CD14-positive monocyte (primary cell): ENCODE measurements around the gene CENPQ. TPM values are rescaled to one million over a fixed set of nuclear protein-coding genes. Genes with fewer than 3 reads are reported as not detected.

Experiments used
- DNase-seq, 3 donors: peaks; one replicate each; pipeline ENCODE4 v3.0.0-alpha.2; 2011 to 2022
- H2AFZ ChIP-seq: 2 replicates; pipeline ENCODE4 v1.6.0; 2012; ENCODE audit warnings: mild to moderate bottlenecking, low read depth, low read length, inconsistent platforms; ENCODE audit not compliant: insufficient read depth, poor library complexity, severe bottlenecking
- H3K27ac ChIP-seq, 2 donors: 1 replicate in 1 of 2; 2 replicates in 1 of 2; pipeline ENCODE4 v1.5.1; 2012 to 2013; ENCODE audit warnings: low read length in 2 of 2, control low read depth in 1 of 2, inconsistent platforms in 1 of 2, low read depth in 1 of 2, mild to moderate bottlenecking in 1 of 2
- H3K27me3 ChIP-seq, 2 donors: one replicate each; pipeline versions ENCODE4 v1.6.0 to v1.6.1; 2011 to 2013; ENCODE audit warnings: low read length in 2 of 2; ENCODE audit not compliant: control insufficient read depth in 2 of 2, insufficient read depth in 2 of 2
- H3K36me3 ChIP-seq, 2 donors: replicated peaks in 1 of 2; 1 replicate in 1 of 2; 2 replicates in 1 of 2; pipeline versions ENCODE4 v1.5.1 to v1.6.1; 2012 to 2013; ENCODE audit warnings: low read length in 2 of 2, control low read depth in 1 of 2, inconsistent platforms in 1 of 2, mild to moderate bottlenecking in 1 of 2; ENCODE audit not compliant: insufficient read depth in 2 of 2, control insufficient read depth in 1 of 2
- H3K4me1 ChIP-seq, 2 donors: 1 replicate in 1 of 2; 2 replicates in 1 of 2; pipeline versions ENCODE4 v1.5.1 to v1.6.1; 2012 to 2013; ENCODE audit warnings: low read length in 2 of 2, control low read depth in 1 of 2, inconsistent platforms in 1 of 2, mild to moderate bottlenecking in 1 of 2, moderate library complexity in 1 of 2; ENCODE audit not compliant: insufficient read depth in 2 of 2, control insufficient read depth in 1 of 2
- H3K4me2 ChIP-seq: replicated peaks from 2 replicates; pipeline ENCODE3; 2012; ENCODE audit warnings: low read length, moderate library complexity, mild to moderate bottlenecking; ENCODE audit not compliant: poor library complexity, severe bottlenecking; ENCODE audit errors: extremely low read depth
- H3K4me3 ChIP-seq, 3 experiments: fragments of 200-600 bp in 1 of 3; sonication (generic) in 1 of 3; replicated peaks in 1 of 3; 1 replicate in 2 of 3; 2 replicates in 1 of 3; pipeline ENCODE4 v1.5.1; 2011 to 2013; ENCODE audit warnings: low read length in 3 of 3, mild to moderate bottlenecking in 3 of 3, control low read depth in 2 of 3, low read depth in 2 of 3, inconsistent platforms in 1 of 3, moderate library complexity in 1 of 3
- H3K79me2 ChIP-seq: 2 replicates; pipeline ENCODE4 v1.6.0; 2012; ENCODE audit warnings: mild to moderate bottlenecking, control low read depth, inconsistent platforms, low read length, moderate library complexity; ENCODE audit not compliant: insufficient read depth
- H3K9ac ChIP-seq: 2 replicates; pipeline ENCODE4 v1.6.0; 2017; ENCODE audit warnings: low read length, mild to moderate bottlenecking; ENCODE audit not compliant: insufficient read depth, poor library complexity, severe bottlenecking
- H3K9me3 ChIP-seq, 2 donors: replicated peaks in 1 of 2; 1 replicate in 1 of 2; 2 replicates in 1 of 2; pipeline versions ENCODE4 v1.5.1 to v1.6.1; 2012 to 2013; ENCODE audit warnings: low read length in 2 of 2, control low read depth in 1 of 2; ENCODE audit not compliant: control insufficient read depth in 1 of 2, insufficient read depth in 1 of 2
- H4K20me1 ChIP-seq: 2 replicates; pipeline ENCODE4 v1.6.0; 2012; ENCODE audit warnings: mild to moderate bottlenecking, low read length, control low read depth, moderate library complexity; ENCODE audit not compliant: insufficient read depth
- H3K27ac Mint-ChIP-seq, 7 donors: one replicate each; pipeline ENCODE4 v1.8.0; 2020; ENCODE audit warnings: mild to moderate bottlenecking in 7 of 7, mixed read lengths in 7 of 7, moderate library complexity in 6 of 7, inconsistent platforms in 2 of 7
- H3K27me3 Mint-ChIP-seq, 3 donors: one replicate each; pipeline ENCODE4 v1.8.0; 2021 to 2022; ENCODE audit warnings: low read depth in 3 of 3, mild to moderate bottlenecking in 3 of 3, mixed read lengths in 3 of 3, moderate library complexity in 3 of 3, inconsistent platforms in 1 of 3
- H3K36me3 Mint-ChIP-seq, 2 donors: one replicate each; pipeline ENCODE4 v1.8.0; 2020; ENCODE audit warnings: mixed read lengths in 2 of 2, inconsistent platforms in 1 of 2, mild to moderate bottlenecking in 1 of 2
- H3K4me1 Mint-ChIP-seq: one replicate; pipeline ENCODE4 v1.8.0; 2020; ENCODE audit warnings: mild to moderate bottlenecking, mixed read lengths
- H3K4me3 Mint-ChIP-seq, 2 donors: one replicate each; pipeline ENCODE4 v1.8.0; 2020; ENCODE audit warnings: mild to moderate bottlenecking in 2 of 2, mixed read lengths in 2 of 2, moderate library complexity in 1 of 2
- H3K9me3 Mint-ChIP-seq, 7 donors: one replicate each; pipeline ENCODE4 v1.8.0; 2020 to 2022; ENCODE audit warnings: mixed read lengths in 7 of 7, mild to moderate bottlenecking in 6 of 7, moderate library complexity in 6 of 7, inconsistent platforms in 2 of 7
- CTCF ChIP-seq: fragments of 200-600 bp; IDR thresholded peaks from one replicate; pipeline ENCODE4 v1.8.0; 2022; ENCODE audit warnings: antibody characterized with exemption, mild to moderate bottlenecking
- WGBS: methylation state at CpG from one replicate; pipeline ENCODE4 v1.1.5; 2013; ENCODE audit warnings: missing lambda C conversion rate; ENCODE audit not compliant: insufficient coverage; 5-methylcytosine and 5-hydroxymethylcytosine counted together
- intact Hi-C, 2 donors: fragments of 100-400 bp; cut with micrococcal nuclease; formaldehyde crosslinking; loops; one replicate each; pipeline versions ENCODE4 v1.15.0 to v1.15.1; 2023
- polyA plus RNA-seq, 3 donors: library from polyadenylated mRNA; depleted of rRNA in 1 of 3; unstranded in 2 of 3; stranded (reverse) in 1 of 3; fragments of 300-500 nt in 2 of 3; fragments of >200 nt in 1 of 3; fragmentation: Illumina TruSeq in 2 of 3; gene quantifications; 1 replicate in 2 of 3; 2 replicates in 1 of 3; pipeline ENCODE4 v1.2.3, GENCODE V29; 2012 to 2021

Gene CENPQ
- polyA plus RNA-seq, 3 donors, result 0.87 to 3.3 (median 3.0) TPM

GRCh38 chr6:49490633-49491032, 27.5 kb downstream of the CENPQ start:
- no peaks in the 10 kb centered on the region for H3K9me3 ChIP-seq
- Mint-ChIP-seq H3K36me3 (peaks cover 41 to 59% of the 10 kb centered on the region in 2 donors), H3K27ac (no peak overlapping the region), H3K27me3 (peaks cover 0 to 4% (median 0%) of the 10 kb centered on the region in 3 donors), H3K4me1 (no peaks in the 10 kb centered on the region), H3K9me3 (no peaks in the 10 kb centered on the region), H3K4me3 (no peak overlapping the region)
- H3K36me3 ChIP-seq, result peaks cover 23 to 62% of the 10 kb centered on the region in 2 donors
- H4K20me1 ChIP-seq, result no peaks in the 10 kb centered on the region
- no peaks in the 10 kb centered on the region for H3K4me1 ChIP-seq
- no peak overlapping the region for H3K4me3 ChIP-seq
- H3K9ac ChIP-seq, result no peak overlapping the region
- no peaks in the 10 kb centered on the region for H3K79me2 ChIP-seq
- no peak overlapping the region for H2AFZ ChIP-seq
- no peaks in the 10 kb centered on the region for H3K27me3 ChIP-seq
- no peak overlapping the region for H3K4me2 ChIP-seq
- intact Hi-C loops, result no loop called here
- TF ChIP-seq CTCF, result no peak
- no peak overlapping the region for H3K27ac ChIP-seq
- no CpG with 5 or more reads among the region's 4 CpGs for WGBS
- no peak for DNase-seq

- H3K4me2 ChIP-seq, result no peak overlapping the region
- intact Hi-C loops, result no loop called here
- no peaks in the 10 kb centered on the region for H4K20me1 ChIP-seq
- peaks cover 0 to 2% (median 2%) of the 10 kb centered on the region in 3 donors for H3K27me3 Mint-ChIP-seq
- H3K36me3 ChIP-seq, result peaks cover 3 to 17% of the 10 kb centered on the region in 2 donors
- H3K9me3 ChIP-seq, result no peaks in the 10 kb centered on the region
- H3K4me3 Mint-ChIP-seq, result no peak overlapping the region
- H2AFZ ChIP-seq, result no peak overlapping the region
- H3K27ac ChIP-seq, result no peak overlapping the region
- no peaks in the 10 kb centered on the region for H3K79me2 ChIP-seq
- no peak overlapping the region for H3K9ac ChIP-seq
- no peak overlapping the region for H3K4me3 ChIP-seq
- WGBS, result no CpG with 5 or more reads among the region's 3 CpGs
- no peak for DNase-seq
- no peaks in the 10 kb centered on the region for H3K27me3 ChIP-seq
- no peaks in the 10 kb centered on the region for H3K4me1 Mint-ChIP-seq
- H3K4me1 ChIP-seq, result no peaks in the 10 kb centered on the region
- peaks cover 12 to 17% of the 10 kb centered on the region in 2 donors for H3K36me3 Mint-ChIP-seq
- H3K9me3 Mint-ChIP-seq, result no peaks in the 10 kb centered on the region
- TF ChIP-seq CTCF, result no peak
- H3K27ac Mint-ChIP-seq, result no peak overlapping the region
Observed at GRCh38 chr6:49497304-49497703, 34.1 kb downstream of the CENPQ start.
